Myocyte (in vitro differentiated cells): ENCODE data around the gene KCNG2. TPM values are rescaled to one million over a fixed set of nuclear protein-coding genes. Genes with fewer than 3 reads are reported as not detected.
"Not testable (repeated sequence)": the region's sequence is repeated elsewhere in the genome, so short reads cannot be mapped to it uniquely, and the experiment has no call there.

Experiments
- DNase-seq: peaks from one replicate; pipeline ENCODE4 v3.0.0-alpha.2; 2012; ENCODE audit warnings: low read depth
- total RNA-seq: library from RNA; depleted of rRNA; stranded (reverse); fragments of >200 nt; gene quantifications from 2 replicates; pipeline ENCODE4 v1.2.3, GENCODE V29; 2014

The KCNG2 gene
- total RNA-seq, 1 donor from 2014 or later: 0.08 TPM

GRCh38 chr18:79866889-79867574 lies 69.3 kb downstream of the KCNG2 start:
- no peak for DNase-seq

- DNase-seq: no peak
Observed at GRCh38 chr18:79867666-79868065, 69.9 kb downstream of the KCNG2 start.

- DNase-seq: no peak
Observed at GRCh38 chr18:79868168-79868784, 70.5 kb downstream of the KCNG2 start.

GRCh38 chr18:79868811-79869541 lies 71.2 kb downstream of the KCNG2 start:
- no peak for DNase-seq

- no peak for DNase-seq
Observed at GRCh38 chr18:79869591-79870300, 72.0 kb downstream of the KCNG2 start.

GRCh38 chr18:79870301-79871025 lies 72.7 kb downstream of the KCNG2 start:
- DNase-seq: peak; percentile 37

- DNase-seq: no peak
Observed at GRCh38 chr18:79871026-79871390, 73.3 kb downstream of the KCNG2 start.

- DNase-seq: peak; percentile 52
Observed at GRCh38 chr18:79871481-79872091, 73.8 kb downstream of the KCNG2 start.

- no peak for DNase-seq
Observed at GRCh38 chr18:79872527-79873444, 75.0 kb downstream of the KCNG2 start.

- DNase-seq: no peak
Observed at GRCh38 chr18:79873449-79874110, 75.8 kb downstream of the KCNG2 start.

GRCh38 chr18:79874553-79875530 lies 77.1 kb downstream of the KCNG2 start:
- DNase-seq: no peak

GRCh38 chr18:79875531-79875919 lies 77.8 kb downstream of the KCNG2 start:
- DNase-seq: no peak

GRCh38 chr18:79875931-79876461 lies 78.3 kb downstream of the KCNG2 start:
- DNase-seq: no peak

GRCh38 chr18:79876497-79876896 lies 78.8 kb downstream of the KCNG2 start:
- DNase-seq: no peak

GRCh38 chr18:79877163-79878091 lies 79.7 kb downstream of the KCNG2 start:
- DNase-seq: peak; percentile 83

- DNase-seq: not testable (repeated sequence)
Observed at GRCh38 chr18:79878246-79878645, 80.5 kb downstream of the KCNG2 start.
